Hepatocyte (in vitro differentiated cells): Measurements from ENCODE around the gene FILIP1.

Experiments
- EZH2 ChIP-seq: fragments of 200-600 bp; sonication (generic); IDR thresholded peaks from 2 replicates; pipeline ENCODE4 v1.6.1; 2016; ENCODE audit warnings: antibody characterized with exemption, mild to moderate bottlenecking, borderline replicate concordance
- TF ChIP-seq, protein P1 (sequence below): fragments of 200-600 bp; sonication (generic); IDR thresholded peaks from 2 replicates; pipeline ENCODE4 v1.5.1; 2016; ENCODE audit warnings: antibody characterized with exemption, mild to moderate bottlenecking; ENCODE audit not compliant: poor library complexity

- TF ChIP-seq, protein P1, sequence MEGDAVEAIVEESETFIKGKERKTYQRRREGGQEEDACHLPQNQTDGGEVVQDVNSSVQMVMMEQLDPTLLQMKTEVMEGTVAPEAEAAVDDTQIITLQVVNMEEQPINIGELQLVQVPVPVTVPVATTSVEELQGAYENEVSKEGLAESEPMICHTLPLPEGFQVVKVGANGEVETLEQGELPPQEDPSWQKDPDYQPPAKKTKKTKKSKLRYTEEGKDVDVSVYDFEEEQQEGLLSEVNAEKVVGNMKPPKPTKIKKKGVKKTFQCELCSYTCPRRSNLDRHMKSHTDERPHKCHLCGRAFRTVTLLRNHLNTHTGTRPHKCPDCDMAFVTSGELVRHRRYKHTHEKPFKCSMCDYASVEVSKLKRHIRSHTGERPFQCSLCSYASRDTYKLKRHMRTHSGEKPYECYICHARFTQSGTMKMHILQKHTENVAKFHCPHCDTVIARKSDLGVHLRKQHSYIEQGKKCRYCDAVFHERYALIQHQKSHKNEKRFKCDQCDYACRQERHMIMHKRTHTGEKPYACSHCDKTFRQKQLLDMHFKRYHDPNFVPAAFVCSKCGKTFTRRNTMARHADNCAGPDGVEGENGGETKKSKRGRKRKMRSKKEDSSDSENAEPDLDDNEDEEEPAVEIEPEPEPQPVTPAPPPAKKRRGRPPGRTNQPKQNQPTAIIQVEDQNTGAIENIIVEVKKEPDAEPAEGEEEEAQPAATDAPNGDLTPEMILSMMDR = no peak
- no peak for TF ChIP-seq EZH2
Observed at GRCh38 chr6:75302280-75302679, 191.3 kb downstream of the FILIP1 start.
